Vagina (tissue), 2 donors: ENCODE data around the gene NLGN4X.

Experiments used
- CTCF ChIP-seq, 3 experiments: fragments of 450-650 bp in 2 of 3; fragments of 200-600 bp in 1 of 3; sonication (generic) in 1 of 3; IDR thresholded peaks; one replicate each; pipeline ENCODE4 v1.5.1; 2017 to 2019; ENCODE audit warnings: antibody characterized with exemption in 3 of 3, mild to moderate bottlenecking in 2 of 3, moderate library complexity in 2 of 3
- POLR2A ChIP-seq, 2 donors: fragments of 450-650 bp; IDR thresholded peaks; one replicate each; pipeline ENCODE4 v1.6.1; 2017; ENCODE audit warnings: antibody characterized with exemption in 2 of 2, mild to moderate bottlenecking in 2 of 2, moderate library complexity in 2 of 2

- no peak for TF ChIP-seq CTCF (IDR thresholded peaks at IDR 0.05)
- TF ChIP-seq POLR2A (IDR thresholded peaks at IDR 0.05): no peak
Observed at GRCh38 chrX:6210230-6210629, 18.4 kb downstream of the NLGN4X start.
